Liver (tissue), 9 donors: ENCODE results near the gene ENTREP3. TPM values are rescaled to one million over a fixed set of nuclear protein-coding genes. Genes with fewer than 3 reads are reported as not detected.

Experiments used
- DNase-seq: peaks from one replicate; pipeline ENCODE4 v3.0.0-alpha.2; 2017; ENCODE audit warnings: low spot score
- H3K27ac ChIP-seq, 2 donors: one replicate each; pipeline ENCODE4 v1.7.0; 2013; ENCODE audit warnings: inconsistent platforms in 2 of 2, low read length in 2 of 2, control low read depth in 1 of 2, low read depth in 1 of 2, mild to moderate bottlenecking in 1 of 2
- H3K27me3 ChIP-seq, 4 donors: one replicate each; pipeline versions ENCODE4 v1.6.1 to v1.7.0; 2013; ENCODE audit warnings: low read length in 3 of 4, inconsistent platforms in 1 of 4, mild to moderate bottlenecking in 1 of 4, moderate library complexity in 1 of 4; ENCODE audit not compliant: control insufficient read depth in 4 of 4, insufficient read depth in 4 of 4
- H3K36me3 ChIP-seq, 4 donors: one replicate each; pipeline versions ENCODE4 v1.6.1 to v1.7.0; 2013; ENCODE audit warnings: low read length in 3 of 4, mild to moderate bottlenecking in 3 of 4, low read depth in 1 of 4, moderate library complexity in 1 of 4; ENCODE audit not compliant: control insufficient read depth in 4 of 4, insufficient read depth in 3 of 4
- H3K4me1 ChIP-seq, 4 donors: one replicate each; pipeline versions ENCODE4 v1.6.1 to v1.7.0; 2013; ENCODE audit warnings: low read length in 3 of 4, mild to moderate bottlenecking in 3 of 4, moderate library complexity in 1 of 4; ENCODE audit not compliant: control insufficient read depth in 4 of 4, insufficient read depth in 4 of 4
- H3K4me3 ChIP-seq, 3 donors: one replicate each; pipeline versions ENCODE4 v1.6.1 to v1.7.0; 2013; ENCODE audit warnings: low read length in 3 of 3, control low read depth in 1 of 3, low read depth in 1 of 3, mild to moderate bottlenecking in 1 of 3
- H3K9ac ChIP-seq, 2 donors: one replicate each; pipeline ENCODE4 v1.7.0; 2013; ENCODE audit warnings: low read length in 2 of 2, mild to moderate bottlenecking in 2 of 2, moderate library complexity in 2 of 2, control low read depth in 1 of 2, low read depth in 1 of 2
- H3K9me3 ChIP-seq, 4 donors: one replicate each; pipeline versions ENCODE4 v1.6.1 to v1.7.0; 2013; ENCODE audit warnings: low read length in 3 of 4; ENCODE audit not compliant: control insufficient read depth in 4 of 4
- ATF3 ChIP-seq: IDR thresholded peaks from 2 replicates; pipeline ENCODE4 v1.6.1; 2016; ENCODE audit warnings: antibody characterized with exemption
- CTCF ChIP-seq: fragments of 150-350 bp; IDR thresholded peaks from 2 replicates; pipeline ENCODE4 v1.5.1; 2017; ENCODE audit warnings: improper control_type of control experiment, low read depth, low read length; ENCODE audit not compliant: missing input control
- EGR1 ChIP-seq, 2 donors: IDR thresholded peaks; 2 replicates each; pipeline ENCODE4 v1.6.1; 2016 to 2018; ENCODE audit warnings: antibody characterized with exemption in 2 of 2, low read depth in 2 of 2
- FOXA1 ChIP-seq: IDR thresholded peaks from 2 replicates; pipeline ENCODE4 v1.6.1; 2016; ENCODE audit warnings: antibody characterized with exemption
- FOXA2 ChIP-seq: IDR thresholded peaks from 2 replicates; pipeline ENCODE4 v1.6.1; 2016; ENCODE audit warnings: antibody characterized with exemption
- GABPA ChIP-seq, 2 donors: IDR thresholded peaks in 1 of 2; conservative IDR thresholded peaks in 1 of 2; 2 replicates each; pipeline ENCODE4 v1.6.1; 2016; ENCODE audit warnings: antibody characterized with exemption in 2 of 2, mild to moderate bottlenecking in 1 of 2, moderate library complexity in 1 of 2
- HNF4A ChIP-seq, 2 donors: conservative IDR thresholded peaks; 2 replicates each; pipeline ENCODE4 v1.6.1; 2016; ENCODE audit warnings: antibody characterized with exemption in 2 of 2, mild to moderate bottlenecking in 2 of 2
- HNF4G ChIP-seq: IDR thresholded peaks from 2 replicates; pipeline ENCODE4 v1.6.1; 2016; ENCODE audit warnings: antibody characterized with exemption
- JUND ChIP-seq, 2 donors: IDR thresholded peaks; 2 replicates each; pipeline ENCODE4 v1.6.1; 2016; ENCODE audit warnings: antibody characterized with exemption in 2 of 2
- NR2F2 ChIP-seq: IDR thresholded peaks from 2 replicates; pipeline ENCODE4 v1.6.1; 2016; ENCODE audit warnings: antibody characterized with exemption
- RAD21 ChIP-seq, 2 donors: IDR thresholded peaks; 2 replicates each; pipeline ENCODE4 v1.6.1; 2016; ENCODE audit warnings: antibody characterized with exemption in 2 of 2, mild to moderate bottlenecking in 2 of 2
- RXRA ChIP-seq, 2 donors: IDR thresholded peaks; 2 replicates each; pipeline ENCODE4 v1.6.1; 2017 to 2018; ENCODE audit warnings: antibody characterized with exemption in 2 of 2, mild to moderate bottlenecking in 1 of 2
- SP1 ChIP-seq: IDR thresholded peaks from 2 replicates; pipeline ENCODE4 v1.6.1; 2018; ENCODE audit warnings: antibody characterized with exemption, mild to moderate bottlenecking
- TAF1 ChIP-seq: conservative IDR thresholded peaks from 2 replicates; pipeline ENCODE4 v1.6.1; 2016; ENCODE audit warnings: antibody characterized with exemption, mild to moderate bottlenecking
- YY1 ChIP-seq: IDR thresholded peaks from 2 replicates; pipeline ENCODE4 v1.6.1; 2016; ENCODE audit warnings: antibody characterized with exemption, mild to moderate bottlenecking
- ZBTB33 ChIP-seq: IDR thresholded peaks from 2 replicates; pipeline ENCODE4 v1.6.1; 2016; ENCODE audit warnings: antibody characterized with exemption
- WGBS: extraction: QIAGEN DNeasy Blood & Tissue Kit; methylation state at CpG from one replicate; pipeline ENCODE4 v1.1.7; 2013; 5-methylcytosine and 5-hydroxymethylcytosine counted together
- polyA plus RNA-seq, 2 donors: library from polyadenylated mRNA; stranded (reverse) in 1 of 2; unstranded in 1 of 2; fragments of 200-250 nt in 1 of 2; fragments of >200 nt in 1 of 2; fragmentation: Nextera tagmentation in 1 of 2; extraction: Ambion mirVana in 1 of 2; gene quantifications; one replicate each; pipeline versions ENCODE4 v1.2.1 to v1.2.3, GENCODE V29; 2013 to 2015
- total RNA-seq, 2 donors: library from RNA; depleted of rRNA; stranded (reverse); fragments of >200 nt; gene quantifications; one replicate each; pipeline ENCODE4 v1.2.3, GENCODE V29; 2014
- TF ChIP-seq, protein P1 (sequence below): IDR thresholded peaks from 2 replicates; pipeline ENCODE4 v1.6.1; 2016; ENCODE audit warnings: antibody characterized with exemption, mild to moderate bottlenecking
- TF ChIP-seq, protein P2 (sequence below): IDR thresholded peaks from 2 replicates; pipeline ENCODE4 v1.6.1; 2016; ENCODE audit warnings: antibody characterized with exemption
- donor health status: healthy.
- donor health status: healthy.
- donor health status: healthy.
- donor health status: healthy.
- donor health status: healthy.

ENTREP3 gene
- total and polyA plus RNA-seq, 4 donors: 2.8 to 7.9 (median 3.5) TPM

- no peak overlapping the region for H3K9ac ChIP-seq
- no peak overlapping the region for H3K27ac ChIP-seq
- H3K9me3 ChIP-seq: no peaks in the 10 kb centered on the region
- H3K27me3 ChIP-seq: no peaks in the 10 kb centered on the region
- TF ChIP-seq ZBTB33: no peak
- TF ChIP-seq CTCF: no peak
- TF ChIP-seq, protein P1, sequence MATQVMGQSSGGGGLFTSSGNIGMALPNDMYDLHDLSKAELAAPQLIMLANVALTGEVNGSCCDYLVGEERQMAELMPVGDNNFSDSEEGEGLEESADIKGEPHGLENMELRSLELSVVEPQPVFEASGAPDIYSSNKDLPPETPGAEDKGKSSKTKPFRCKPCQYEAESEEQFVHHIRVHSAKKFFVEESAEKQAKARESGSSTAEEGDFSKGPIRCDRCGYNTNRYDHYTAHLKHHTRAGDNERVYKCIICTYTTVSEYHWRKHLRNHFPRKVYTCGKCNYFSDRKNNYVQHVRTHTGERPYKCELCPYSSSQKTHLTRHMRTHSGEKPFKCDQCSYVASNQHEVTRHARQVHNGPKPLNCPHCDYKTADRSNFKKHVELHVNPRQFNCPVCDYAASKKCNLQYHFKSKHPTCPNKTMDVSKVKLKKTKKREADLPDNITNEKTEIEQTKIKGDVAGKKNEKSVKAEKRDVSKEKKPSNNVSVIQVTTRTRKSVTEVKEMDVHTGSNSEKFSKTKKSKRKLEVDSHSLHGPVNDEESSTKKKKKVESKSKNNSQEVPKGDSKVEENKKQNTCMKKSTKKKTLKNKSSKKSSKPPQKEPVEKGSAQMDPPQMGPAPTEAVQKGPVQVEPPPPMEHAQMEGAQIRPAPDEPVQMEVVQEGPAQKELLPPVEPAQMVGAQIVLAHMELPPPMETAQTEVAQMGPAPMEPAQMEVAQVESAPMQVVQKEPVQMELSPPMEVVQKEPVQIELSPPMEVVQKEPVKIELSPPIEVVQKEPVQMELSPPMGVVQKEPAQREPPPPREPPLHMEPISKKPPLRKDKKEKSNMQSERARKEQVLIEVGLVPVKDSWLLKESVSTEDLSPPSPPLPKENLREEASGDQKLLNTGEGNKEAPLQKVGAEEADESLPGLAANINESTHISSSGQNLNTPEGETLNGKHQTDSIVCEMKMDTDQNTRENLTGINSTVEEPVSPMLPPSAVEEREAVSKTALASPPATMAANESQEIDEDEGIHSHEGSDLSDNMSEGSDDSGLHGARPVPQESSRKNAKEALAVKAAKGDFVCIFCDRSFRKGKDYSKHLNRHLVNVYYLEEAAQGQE: no peak
- no peak for TF ChIP-seq SP1
- no peak for TF ChIP-seq RXRA (IDR thresholded peaks at IDR 0.05)
- TF ChIP-seq RAD21 (IDR thresholded peaks at IDR 0.05): no peak
- TF ChIP-seq HNF4G: no peak
- no peak for TF ChIP-seq YY1
- no peak for TF ChIP-seq FOXA1
- no peak for TF ChIP-seq HNF4A (conservative IDR thresholded peaks at IDR 0.05)
- TF ChIP-seq TAF1: no peak
- TF ChIP-seq JUND (IDR thresholded peaks at IDR 0.05): no peak
- TF ChIP-seq, protein P2, sequence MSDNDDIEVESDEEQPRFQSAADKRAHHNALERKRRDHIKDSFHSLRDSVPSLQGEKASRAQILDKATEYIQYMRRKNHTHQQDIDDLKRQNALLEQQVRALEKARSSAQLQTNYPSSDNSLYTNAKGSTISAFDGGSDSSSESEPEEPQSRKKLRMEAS: no peak
- TF ChIP-seq EGR1 (IDR thresholded peaks at IDR 0.05; ENCODE audit: low read depth in 2 of 2): no peak
- no peak for TF ChIP-seq ATF3
- no peak for TF ChIP-seq NR2F2
- no peak for TF ChIP-seq FOXA2
- no peak for TF ChIP-seq GABPA (IDR thresholded peaks at IDR 0.05 in 1 of 2, conservative IDR thresholded peaks at IDR 0.05 in 1 of 2)
- H3K4me1 ChIP-seq: peaks cover 2 to 28% (median 24%) of the 10 kb centered on the region in 4 donors
- H3K36me3 ChIP-seq: peaks cover 0 to 2% (median 0%) of the 10 kb centered on the region in 4 donors
- no peak overlapping the region for H3K4me3 ChIP-seq
- WGBS: 72% methylated on average over 9 of the region's 9 CpGs
- no peak for DNase-seq
These were observed 49.2 kb downstream of the ENTREP3 start for GRCh38 chr1:155205969-155206593.
